ENCODE results near the gene TPM1. TPM values are rescaled to one million over a fixed set of nuclear protein-coding genes. Genes with fewer than 3 reads are reported as not detected.

TPM1 gene
- total and polyA plus RNA-seq, 7 donors: 1,097 to 5,131 (median 2,822) TPM

- TF ChIP-seq CTCF (IDR thresholded peaks at IDR 0.05): no peak
- intact Hi-C loops (cut with DNase I): loop anchor here (5.0 to 10.0 kb wide), 2 partner anchors 92 to 95 kb away; no protein-coding TSS in a partner anchor
- no peaks in the 10 kb centered on the region for H3K9me3 ChIP-seq
- no peaks in the 10 kb centered on the region for H3K4me1 ChIP-seq
- H3K36me3 ChIP-seq (ENCODE audit: insufficient read depth in 1 of 2, low read depth in 1 of 2): no peaks in the 10 kb centered on the region
- H3K27ac ChIP-seq: no peak overlapping the region
- no peak overlapping the region for H3K4me3 ChIP-seq
- DNase-seq (no peak), ATAC-seq (no peak)
- WGBS, 3 donors: 60 to 69% (median 66%) methylated on average over 12 of the region's 12 CpGs
- no peaks in the 10 kb centered on the region for H3K27me3 ChIP-seq (ENCODE audit: insufficient read depth in 3 of 3, low read length in 2 of 3)
These were observed 42.5 kb upstream of the TPM1 start for GRCh38 chr15:62999923-63000561.

- Histone ChIP-seq H3K27me3 (ENCODE audit: insufficient read depth in 3 of 3, low read length in 2 of 3) (no peaks in the 10 kb centered on the region), H3K36me3 (ENCODE audit: insufficient read depth in 1 of 2, low read depth in 1 of 2) (no peaks in the 10 kb centered on the region), H3K27ac (no peak overlapping the region), H3K4me1 (no peaks in the 10 kb centered on the region), H3K4me3 (no peak overlapping the region), H3K9me3 (no peaks in the 10 kb centered on the region)
- intact Hi-C loops (cut with DNase I): loop anchor here in 1 of 2 donors (5.0 kb wide), 1 partner anchor 92 kb away; no protein-coding TSS in a partner anchor
- no peak for TF ChIP-seq CTCF (IDR thresholded peaks at IDR 0.05)
- ATAC-seq (no peak), DNase-seq (no peak)
- WGBS, 3 donors: 78 to 86% (median 83%) methylated on average over 3 of the region's 3 CpGs
These were observed 41.8 kb upstream of the TPM1 start for GRCh38 chr15:63000706-63001105.

- Histone ChIP-seq H3K27me3 (ENCODE audit: insufficient read depth in 3 of 3, low read length in 2 of 3) (no peaks in the 10 kb centered on the region), H3K4me3 (no peak overlapping the region), H3K27ac (no peak overlapping the region), H3K36me3 (ENCODE audit: insufficient read depth in 1 of 2, low read depth in 1 of 2) (no peaks in the 10 kb centered on the region), H3K4me1 (no peaks in the 10 kb centered on the region), H3K9me3 (no peaks in the 10 kb centered on the region)
- WGBS, 3 donors: 70 to 88% (median 79%) methylated on average over 2 of the region's 2 CpGs
- intact Hi-C loops (cut with DNase I): loop anchor here in 1 of 2 donors (1.0 to 5.0 kb wide), 2 partner anchors 31 to 88 kb away; no protein-coding TSS in a partner anchor
- DNase-seq: peak in 1 of 2 donors; percentile 62
- TF ChIP-seq CTCF (IDR thresholded peaks at IDR 0.05): peak; percentile 34
- ATAC-seq: peak; percentile 67 to 97 (median 90)
These were observed 38.3 kb upstream of the TPM1 start for GRCh38 chr15:63004211-63004610.

- Histone ChIP-seq H3K36me3 (ENCODE audit: insufficient read depth in 1 of 2, low read depth in 1 of 2) (no peaks in the 10 kb centered on the region), H3K27me3 (ENCODE audit: insufficient read depth in 3 of 3, low read length in 2 of 3) (no peaks in the 10 kb centered on the region), H3K4me3 (no peak overlapping the region), H3K9me3 (no peaks in the 10 kb centered on the region), H3K4me1 (no peaks in the 10 kb centered on the region), H3K27ac (no peak overlapping the region)
- 86 to 89% (median 87%) methylated on average over 8 of the region's 8 CpGs for WGBS, 3 donors
- no peak for DNase-seq
- TF ChIP-seq CTCF (IDR thresholded peaks at IDR 0.05): no peak
- no peak for ATAC-seq
- intact Hi-C loops (cut with DNase I): no loop called here
These were observed 36.3 kb upstream of the TPM1 start for GRCh38 chr15:63006032-63006878.
